GM18870 (cell line): ENCODE measurements around the gene S1PR2.
A peak's percentile ranks its signal among the peaks of the same experiment; 100 is the strongest.
"Not testable (repeated sequence)": the region's sequence is repeated elsewhere in the genome, so short reads cannot be mapped to it uniquely, and the experiment has no call there.

Experiments used
- ATAC-seq: cut with Tn5 transposase; IDR thresholded peaks from one replicate; pipeline ENCODE4 v1.9.1; 2021; ENCODE audit warnings: moderate library complexity; ENCODE audit not compliant: unreplicated experiment

S1PR2 gene

DNA sequence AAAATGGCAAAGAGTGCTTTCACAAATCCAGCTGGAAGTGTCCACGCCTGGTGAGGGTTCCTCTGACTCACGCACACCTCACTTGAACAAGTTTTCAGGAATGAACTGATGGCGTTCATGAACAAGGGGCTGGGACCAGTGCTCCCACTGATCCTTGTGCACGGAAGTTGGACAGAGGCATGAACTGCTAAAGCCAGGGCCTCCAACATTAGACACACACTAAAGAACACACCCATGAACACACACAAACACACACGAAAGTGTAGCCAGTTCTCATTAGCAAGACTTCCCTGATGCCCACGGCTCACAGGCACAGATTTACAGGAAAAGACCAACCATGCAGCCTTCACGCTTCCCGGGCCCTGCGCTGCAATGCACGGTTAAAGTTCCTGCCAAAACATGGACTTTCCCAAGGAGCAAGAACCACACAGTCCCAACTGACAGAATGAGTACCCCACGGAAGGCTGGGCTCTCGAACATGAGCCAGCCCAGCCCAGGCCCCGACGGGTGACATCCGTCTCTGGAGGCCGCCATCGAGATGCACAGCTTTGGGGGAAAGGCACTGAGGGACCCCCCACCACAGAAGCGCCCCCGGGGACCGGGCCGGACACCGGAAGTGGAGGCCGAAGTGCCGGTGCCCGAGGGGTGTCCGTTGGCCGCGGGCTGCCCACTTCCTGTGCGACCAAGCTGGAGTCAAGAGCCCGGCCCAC, 37.2 kb downstream of the S1PR2 start:
- peak; percentile 12 for ATAC-seq

DNA sequence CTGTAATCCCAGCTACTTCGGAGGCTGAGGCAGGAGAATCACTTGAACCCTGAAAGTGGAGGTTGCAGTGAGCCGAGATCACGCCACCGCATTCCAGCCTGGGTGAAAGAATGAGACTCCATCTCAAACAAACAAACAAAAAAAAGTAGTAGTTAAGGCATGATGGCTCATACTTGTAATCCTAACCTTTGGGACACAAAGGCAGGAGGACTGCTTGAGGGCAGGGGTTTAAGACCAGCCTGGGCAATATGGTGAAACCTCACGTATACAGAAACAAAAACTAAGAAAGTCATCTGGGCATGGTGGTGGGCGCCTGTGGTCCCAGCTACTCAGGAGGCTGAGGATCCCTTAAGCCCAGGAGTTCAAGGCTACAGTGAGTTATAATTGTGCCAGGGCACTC, 38.2 kb downstream of the S1PR2 start:
- no peak for ATAC-seq

DNA sequence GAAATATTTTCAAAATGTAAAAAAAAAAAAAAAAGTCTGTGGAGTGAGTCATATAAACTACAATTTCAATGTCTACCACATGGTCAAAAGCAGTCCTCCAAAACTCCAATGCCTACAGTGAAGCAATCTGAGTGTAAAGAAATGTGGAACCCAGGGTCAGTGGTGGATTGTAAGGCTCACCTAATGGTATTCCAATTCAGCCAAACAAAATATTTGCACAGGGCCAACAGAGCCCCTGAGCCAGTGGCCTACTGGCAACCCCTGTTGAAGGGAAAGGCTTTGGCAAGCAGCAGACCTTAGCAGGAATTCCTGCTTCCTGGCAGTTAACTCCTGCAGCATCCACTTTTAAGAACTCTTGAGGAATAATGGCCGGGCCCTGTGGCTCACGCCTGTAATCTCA, 39.8 kb downstream of the S1PR2 start:
- no peak for ATAC-seq

DNA sequence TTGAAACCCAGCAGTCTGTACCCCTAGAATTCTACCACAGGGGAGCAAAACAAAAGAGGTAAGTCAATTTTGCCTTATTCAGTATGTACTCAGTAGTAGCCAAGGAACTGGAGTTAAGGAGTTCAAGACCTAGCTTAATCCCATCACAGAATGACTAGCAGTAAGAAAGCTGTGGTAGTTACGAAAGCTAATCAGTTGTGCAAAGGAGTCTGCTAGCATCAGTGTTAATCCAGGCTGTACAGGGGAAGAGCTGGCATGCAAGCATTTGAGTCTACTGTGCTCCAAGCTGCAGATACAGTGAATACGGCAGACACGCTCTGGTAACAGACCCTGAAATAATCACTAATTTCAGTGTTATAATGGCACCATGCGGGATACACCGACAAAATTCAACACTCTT, 41.1 kb downstream of the S1PR2 start:
- no peak for ATAC-seq

DNA sequence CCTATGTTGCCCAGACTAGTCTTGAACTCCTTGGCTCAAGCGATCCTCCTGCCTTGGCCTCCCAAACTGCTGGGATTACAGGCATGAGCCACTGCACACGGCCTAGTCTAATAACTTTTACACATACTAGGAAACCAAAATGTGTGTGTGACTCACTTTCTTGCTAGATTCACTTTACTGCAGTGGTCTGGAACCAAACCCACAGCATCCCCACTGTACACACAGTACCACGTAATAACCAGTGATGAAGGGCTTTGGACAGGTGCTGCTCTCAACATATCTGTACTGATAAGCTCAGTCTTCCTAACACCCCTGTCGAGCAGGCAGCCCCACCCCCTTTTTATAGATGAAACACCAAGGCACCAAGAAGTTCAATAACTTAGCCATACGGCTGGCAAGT, 41.5 kb downstream of the S1PR2 start:
- ATAC-seq, result no peak

DNA sequence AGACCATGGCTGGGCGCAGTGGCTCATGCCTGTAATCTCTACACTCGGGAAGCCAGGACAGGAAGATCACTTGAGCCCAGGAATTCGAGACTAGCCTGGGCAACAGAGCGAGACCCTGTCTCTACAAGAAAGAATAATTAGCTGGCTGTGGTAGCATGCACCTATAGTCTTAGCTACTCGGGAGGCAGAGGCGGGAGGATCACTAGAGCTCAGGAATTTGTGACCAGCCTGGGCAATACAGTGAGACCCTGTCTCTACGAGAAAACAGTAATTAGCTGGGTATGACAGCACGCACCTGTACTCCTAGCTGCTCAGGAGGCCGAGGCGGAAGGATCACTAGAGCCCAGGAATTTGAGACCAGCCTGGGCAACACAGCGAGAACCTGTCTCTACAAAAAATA, 43.8 kb downstream of the S1PR2 start:
- ATAC-seq, result no peak

DNA sequence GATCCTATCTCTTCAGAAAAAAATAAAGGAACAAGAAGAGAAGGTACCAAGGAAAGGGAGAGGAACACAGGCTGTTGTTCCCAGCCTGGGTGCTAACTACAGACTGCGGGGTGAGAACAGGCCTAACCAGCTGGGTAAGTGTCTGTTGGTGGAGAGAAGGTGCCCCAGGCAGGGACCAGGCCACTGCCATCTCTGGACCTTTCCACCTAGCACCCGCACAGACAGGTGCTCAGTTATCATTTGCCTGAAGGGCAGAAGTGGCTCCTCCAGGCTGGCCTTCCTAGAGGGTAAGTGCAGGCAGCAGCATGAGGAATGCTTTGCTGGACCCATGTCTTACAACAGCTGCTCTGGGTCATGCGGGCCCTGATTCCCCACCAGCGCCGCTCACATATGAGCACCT, 46.5 kb downstream of the S1PR2 start:
- ATAC-seq, result no peak

DNA sequence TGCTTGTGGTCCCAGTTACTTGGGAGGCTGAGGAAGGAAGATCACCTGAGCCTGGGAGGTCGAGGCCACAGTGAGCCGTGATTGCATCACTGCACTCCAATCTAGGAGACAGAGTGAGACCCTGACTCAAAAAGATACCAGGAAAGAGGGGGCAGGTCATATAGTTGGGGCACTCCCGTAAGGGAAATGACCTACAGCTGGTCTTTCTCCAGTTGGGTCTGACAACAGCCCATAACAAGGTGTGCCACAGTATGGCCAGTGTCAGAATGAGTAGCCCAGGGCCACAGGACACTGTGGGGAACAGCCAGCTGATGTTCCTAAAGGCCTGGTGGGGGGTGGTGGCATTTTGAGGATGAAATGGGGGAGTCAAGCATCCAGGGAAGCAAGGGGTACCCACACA, 47.2 kb downstream of the S1PR2 start:
- ATAC-seq, result no peak

DNA sequence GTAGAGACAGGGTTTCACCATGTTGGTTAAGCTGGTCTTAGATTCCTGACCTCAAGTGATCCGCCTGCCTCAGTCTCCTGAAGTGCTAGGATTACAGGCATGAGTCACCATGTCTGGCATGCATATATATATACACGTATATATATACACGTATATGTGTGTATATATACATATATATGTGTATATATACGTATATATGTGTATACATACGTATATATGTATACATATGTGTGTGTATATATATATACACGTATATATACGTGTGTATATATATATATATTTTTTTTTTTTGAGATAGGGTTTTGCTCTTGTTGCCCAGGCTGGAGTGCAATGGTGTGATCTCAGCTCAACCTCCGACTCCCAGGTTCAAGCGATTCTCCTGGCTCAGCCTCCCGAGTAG, 48.3 kb downstream of the S1PR2 start:
- no peak for ATAC-seq

DNA sequence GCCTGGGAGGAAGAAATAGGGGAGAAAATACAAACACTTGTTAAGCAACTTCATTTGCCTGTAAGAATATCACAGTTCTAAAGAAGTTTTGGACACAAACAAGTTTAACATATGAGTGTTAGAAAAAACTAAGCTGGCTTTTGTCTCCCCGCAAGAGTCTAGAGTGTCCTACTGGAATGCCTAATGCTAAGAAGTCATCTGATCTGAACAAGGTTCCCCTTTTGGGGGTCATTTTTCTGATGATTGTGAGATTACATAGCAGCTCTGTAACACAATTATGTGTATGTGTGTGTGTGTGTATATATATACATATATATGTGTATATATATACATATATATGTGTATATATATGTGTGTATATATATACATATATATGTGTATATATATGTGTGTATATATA, 49.1 kb downstream of the S1PR2 start:
- no peak for ATAC-seq

DNA sequence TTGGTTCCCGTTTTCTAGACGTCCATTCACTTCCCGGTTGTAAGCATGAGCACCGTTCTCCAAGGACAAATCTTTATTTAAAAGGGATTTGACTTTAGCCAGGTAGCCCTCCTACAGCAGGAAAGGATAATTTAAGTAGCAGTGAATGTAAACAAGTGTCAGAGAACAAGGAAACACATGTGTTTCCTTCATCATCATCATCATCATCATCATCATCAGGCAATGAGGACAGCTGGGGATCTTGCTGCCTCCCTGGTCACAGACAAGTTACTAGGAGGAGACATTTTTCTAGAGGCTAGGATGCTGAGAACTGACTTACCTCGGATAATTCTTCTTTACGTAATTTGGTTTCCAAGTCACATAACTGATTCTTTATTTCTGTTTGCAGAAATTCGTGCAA, 50.7 kb downstream of the S1PR2 start:
- no peak for ATAC-seq

DNA sequence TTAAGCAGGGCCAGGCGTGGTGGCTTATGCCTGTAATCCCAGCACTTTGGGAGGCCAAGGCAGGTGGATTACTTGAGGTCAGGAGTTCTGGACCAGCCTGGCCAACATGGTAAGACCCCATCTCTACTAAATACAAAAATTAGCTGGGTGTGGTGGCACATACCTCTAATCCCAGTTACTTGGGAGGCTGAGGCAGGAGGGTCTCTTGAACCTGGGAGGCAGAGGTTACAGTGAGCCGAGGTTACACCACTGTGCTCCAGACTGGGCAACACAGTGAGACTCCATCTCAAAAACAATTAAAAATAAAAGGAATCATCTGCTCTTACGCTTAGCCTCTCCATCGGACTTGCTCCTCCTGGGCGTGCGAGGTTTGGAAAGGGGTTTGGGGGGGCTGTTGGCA, 51.1 kb downstream of the S1PR2 start:
- ATAC-seq, result not testable (repeated sequence)

DNA sequence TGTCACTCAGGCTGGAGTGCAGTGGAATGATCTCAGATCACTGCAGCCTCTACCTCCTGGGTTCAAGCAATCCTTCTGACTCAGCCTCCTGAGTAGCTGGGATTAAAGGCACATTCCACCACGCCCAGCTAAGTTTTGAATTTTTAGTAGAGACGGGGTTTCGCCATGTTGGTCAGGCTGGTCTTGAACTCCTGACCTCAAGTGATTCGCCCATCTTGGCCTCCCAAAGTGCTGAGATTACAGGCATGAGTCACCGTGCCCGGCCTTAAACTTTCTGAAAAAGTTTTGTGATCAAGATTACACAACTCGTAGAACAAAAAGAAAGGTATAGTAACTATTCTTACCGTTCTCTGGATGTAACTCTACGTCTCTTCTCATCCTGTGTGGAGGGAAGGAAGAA, 57.6 kb downstream of the S1PR2 start:
- ATAC-seq, result no peak
